ENCODE data around the gene JUP. TPM values are rescaled to one million over a fixed set of nuclear protein-coding genes. Genes with fewer than 3 reads are reported as not detected.

JUP gene
- total RNA-seq, 1 donor from 2014 or later: 749 TPM

DNA sequence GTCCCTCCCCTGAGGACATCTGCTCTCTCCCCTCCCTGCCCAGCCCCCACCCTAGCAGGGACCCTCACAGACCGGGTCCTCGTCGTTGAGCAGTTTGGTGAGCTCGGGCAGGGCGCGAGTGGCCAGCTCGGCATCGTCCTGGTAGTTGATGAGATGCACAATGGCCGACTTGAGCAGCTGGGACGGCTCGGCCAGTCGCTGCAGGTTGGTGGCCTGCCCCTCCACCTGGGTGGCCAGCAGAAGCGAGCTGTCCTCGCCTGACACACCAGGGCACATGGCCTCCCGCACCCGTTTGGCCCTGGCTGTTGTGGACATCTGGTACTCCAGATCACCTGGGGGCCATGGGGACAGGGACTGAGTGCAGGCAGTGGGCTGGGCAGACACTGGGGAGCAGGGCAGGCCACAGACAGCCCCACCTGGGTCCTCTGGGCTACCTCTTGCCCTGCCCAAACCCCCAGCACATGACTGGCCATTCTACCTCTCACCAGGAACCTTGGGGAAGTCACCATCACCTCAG, 17.1 kb downstream of the JUP start:
- Histone ChIP-seq H3K4me3 (ENCODE audit: low read depth, low read length) (no peak overlapping the region), H3K27me3 (ENCODE audit: control insufficient read depth, insufficient read depth, low read length) (no peaks in the 10 kb centered on the region), H3K36me3 (ENCODE audit: control insufficient read depth, insufficient read depth, low read length) (peaks cover 7% of the 10 kb centered on the region)
- TF ChIP-seq, protein P1, sequence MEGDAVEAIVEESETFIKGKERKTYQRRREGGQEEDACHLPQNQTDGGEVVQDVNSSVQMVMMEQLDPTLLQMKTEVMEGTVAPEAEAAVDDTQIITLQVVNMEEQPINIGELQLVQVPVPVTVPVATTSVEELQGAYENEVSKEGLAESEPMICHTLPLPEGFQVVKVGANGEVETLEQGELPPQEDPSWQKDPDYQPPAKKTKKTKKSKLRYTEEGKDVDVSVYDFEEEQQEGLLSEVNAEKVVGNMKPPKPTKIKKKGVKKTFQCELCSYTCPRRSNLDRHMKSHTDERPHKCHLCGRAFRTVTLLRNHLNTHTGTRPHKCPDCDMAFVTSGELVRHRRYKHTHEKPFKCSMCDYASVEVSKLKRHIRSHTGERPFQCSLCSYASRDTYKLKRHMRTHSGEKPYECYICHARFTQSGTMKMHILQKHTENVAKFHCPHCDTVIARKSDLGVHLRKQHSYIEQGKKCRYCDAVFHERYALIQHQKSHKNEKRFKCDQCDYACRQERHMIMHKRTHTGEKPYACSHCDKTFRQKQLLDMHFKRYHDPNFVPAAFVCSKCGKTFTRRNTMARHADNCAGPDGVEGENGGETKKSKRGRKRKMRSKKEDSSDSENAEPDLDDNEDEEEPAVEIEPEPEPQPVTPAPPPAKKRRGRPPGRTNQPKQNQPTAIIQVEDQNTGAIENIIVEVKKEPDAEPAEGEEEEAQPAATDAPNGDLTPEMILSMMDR (IDR thresholded peaks at IDR 0.05; ENCODE audit: insufficient read depth, low read length, poor library complexity, severe bottlenecking): no peak
- no peak for DNase-seq (ENCODE audit: low read depth)

DNA sequence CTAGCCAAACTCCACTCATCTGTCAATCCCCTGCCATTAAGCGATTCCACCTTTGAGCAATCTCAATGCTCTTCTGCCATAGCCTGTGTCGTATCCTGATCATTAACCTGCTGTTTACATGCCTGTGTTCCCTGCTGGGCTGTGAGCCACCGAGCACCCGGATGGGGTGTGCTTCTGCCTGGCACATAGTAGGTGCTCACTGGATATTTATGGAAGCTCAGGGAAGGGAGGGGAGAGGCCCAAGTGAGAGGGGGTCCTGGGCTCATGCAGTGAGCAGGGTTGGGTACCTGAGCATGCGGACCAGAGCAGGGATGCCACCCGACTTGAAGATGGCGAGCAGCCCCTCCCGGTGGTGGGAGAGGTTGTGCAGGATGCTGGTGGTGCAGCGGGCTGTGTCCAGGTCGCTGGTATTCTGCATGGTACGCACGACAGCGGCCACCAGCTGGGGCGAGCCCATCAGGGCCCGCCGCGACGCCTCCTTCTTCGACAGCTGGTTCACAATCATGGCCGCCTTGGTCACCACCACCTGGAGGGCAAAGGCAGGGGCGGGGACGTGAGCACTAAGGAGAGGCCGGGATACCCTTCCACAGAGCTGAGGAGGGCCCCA, 17.7 kb downstream of the JUP start:
- H3K27me3 ChIP-seq (ENCODE audit: control insufficient read depth, insufficient read depth, low read length): no peaks in the 10 kb centered on the region
- H3K36me3 ChIP-seq (ENCODE audit: control insufficient read depth, insufficient read depth, low read length): peaks cover 7% of the 10 kb centered on the region
- TF ChIP-seq, protein P1 (IDR thresholded peaks at IDR 0.05; ENCODE audit: insufficient read depth, low read length, poor library complexity, severe bottlenecking): no peak
- no peak overlapping the region for H3K4me3 ChIP-seq (ENCODE audit: low read depth, low read length)
- DNase-seq (ENCODE audit: low read depth): no peak

DNA sequence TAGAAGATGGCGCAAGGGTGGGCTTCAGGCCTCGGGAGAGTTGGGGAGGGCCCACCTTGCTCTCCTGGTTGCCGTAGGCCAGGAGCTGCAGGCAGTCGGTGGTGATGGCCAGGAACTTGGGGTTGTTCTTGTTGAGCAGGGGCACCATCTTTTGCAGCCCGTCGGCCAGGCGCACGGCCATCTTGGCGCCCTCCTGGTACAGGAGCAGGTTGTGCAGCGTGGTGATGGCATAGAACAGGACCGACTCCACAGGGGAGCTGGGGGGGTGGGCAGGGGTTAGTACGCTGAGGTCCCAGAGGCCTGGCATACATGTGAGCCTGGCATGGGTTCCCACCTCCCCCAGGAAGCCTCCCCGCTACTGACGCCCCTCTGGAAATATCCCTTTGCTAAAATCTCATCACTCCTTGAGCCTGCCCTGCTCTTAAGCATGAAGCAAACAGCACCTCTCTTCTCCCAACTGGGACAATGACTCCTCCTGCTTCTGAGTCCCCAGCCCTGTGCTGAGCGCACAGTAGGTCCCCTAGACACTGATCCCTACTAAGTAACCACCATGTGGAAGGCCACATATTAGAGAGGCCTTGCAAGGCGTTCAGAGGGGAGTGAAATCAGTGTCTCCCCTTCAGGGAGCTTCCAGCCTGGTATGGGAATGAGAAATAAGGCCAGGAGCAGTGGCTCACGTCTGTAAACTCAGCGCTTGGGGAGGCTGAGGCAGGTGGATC, 19.0 kb downstream of the JUP start:
- TF ChIP-seq, protein P1 (IDR thresholded peaks at IDR 0.05; ENCODE audit: insufficient read depth, low read length, poor library complexity, severe bottlenecking): no peak
- H3K36me3 ChIP-seq (ENCODE audit: control insufficient read depth, insufficient read depth, low read length): peaks cover 9% of the 10 kb centered on the region
- DNase-seq (ENCODE audit: low read depth): no peak
- no peaks in the 10 kb centered on the region for H3K27me3 ChIP-seq (ENCODE audit: control insufficient read depth, insufficient read depth, low read length)
- no peak overlapping the region for H3K4me3 ChIP-seq (ENCODE audit: low read depth, low read length)

DNA sequence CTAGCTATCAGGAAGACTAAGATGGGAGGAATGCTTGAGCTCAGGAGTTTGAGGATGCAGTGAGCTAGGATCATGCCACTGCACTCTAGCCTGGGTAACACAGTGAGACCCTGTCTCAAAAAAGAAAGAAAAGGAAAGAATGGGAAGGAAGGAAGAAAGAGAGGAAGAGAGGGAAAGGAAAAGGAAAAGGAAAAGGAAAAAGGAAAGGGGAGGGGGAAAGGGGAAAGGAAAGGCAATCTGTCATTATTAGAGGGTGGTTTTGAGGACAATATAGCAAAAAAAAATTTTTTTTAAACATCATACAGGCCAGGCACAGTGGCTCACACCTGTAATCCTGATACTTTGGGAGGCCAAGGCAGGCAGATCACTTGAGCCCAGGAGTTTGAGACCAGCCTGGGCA, 20.4 kb downstream of the JUP start:
- no peak for DNase-seq (ENCODE audit: low read depth)
- H3K27me3 ChIP-seq (ENCODE audit: control insufficient read depth, insufficient read depth, low read length): no peaks in the 10 kb centered on the region
- TF ChIP-seq, protein P1 (IDR thresholded peaks at IDR 0.05; ENCODE audit: insufficient read depth, low read length, poor library complexity, severe bottlenecking): no peak
- no peak overlapping the region for H3K4me3 ChIP-seq (ENCODE audit: low read depth, low read length)
- H3K36me3 ChIP-seq (ENCODE audit: control insufficient read depth, insufficient read depth, low read length): peaks cover 9% of the 10 kb centered on the region

DNA sequence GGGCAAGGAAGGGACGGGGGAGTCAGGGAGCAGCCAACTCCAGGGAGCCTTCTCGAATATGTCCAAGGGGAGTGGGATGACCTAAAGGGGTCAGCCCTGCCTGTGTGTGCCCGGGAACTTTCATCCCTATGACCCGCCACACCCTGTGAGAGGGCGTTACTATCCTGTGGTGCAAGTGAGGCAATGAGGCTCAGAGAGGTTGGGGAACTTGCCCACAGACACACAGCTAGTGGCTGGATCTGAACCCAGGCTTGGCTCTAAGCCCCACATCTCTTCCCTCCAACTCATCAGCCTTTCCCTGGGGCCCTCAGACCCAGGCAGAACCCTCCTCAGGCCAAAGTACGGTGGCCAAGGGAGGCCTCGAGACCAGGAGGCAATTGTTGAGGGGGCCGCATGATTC, 23.2 kb downstream of the JUP start:
- no peak for DNase-seq (ENCODE audit: low read depth)
- peaks cover 7% of the 10 kb centered on the region for H3K36me3 ChIP-seq (ENCODE audit: control insufficient read depth, insufficient read depth, low read length)
- H3K4me3 ChIP-seq (ENCODE audit: low read depth, low read length): no peak overlapping the region
- TF ChIP-seq, protein P1 (IDR thresholded peaks at IDR 0.05; ENCODE audit: insufficient read depth, low read length, poor library complexity, severe bottlenecking): no peak
- H3K27me3 ChIP-seq (ENCODE audit: control insufficient read depth, insufficient read depth, low read length): no peaks in the 10 kb centered on the region

Data from kidney epithelial cell (primary cell).